A673 (cell line): Measurements from ENCODE around the gene RAB37. TPM values are rescaled to one million over a fixed set of nuclear protein-coding genes. Genes with fewer than 3 reads are reported as not detected.

Experiments
- BruUV-seq: library from RNA; stranded (reverse); fragments of 400-500 nt; replicated peaks from 2 replicates; lab custom pipeline; 2021; lab: Mats Ljungman, UMichigan
- CTCF ChIA-PET: fragments of 300-600 bp; sonication (Branson Sonifier 250); formaldehyde crosslinking; loops from one replicate; lab custom pipeline; 2022; ENCODE audit warnings: antibody characterized with exemption; lab: Charles Lee
- POLR2A ChIA-PET: fragments of 300-600 bp; sonication (Branson Sonifier 250); formaldehyde crosslinking; loops from one replicate; lab custom pipeline; 2022; ENCODE audit warnings: antibody characterized with exemption; ENCODE audit not compliant: low non-redundant PET; lab: Charles Lee
- DNase-seq: peaks from one replicate; pipeline ENCODE4 v3.0.0-alpha.2; 2015; ENCODE audit warnings: low spot score
- H3K27ac ChIP-seq: fragments of 200-600 bp; sonication (generic); 2 replicates; pipeline ENCODE4 v1.5.1; 2016; ENCODE audit warnings: mixed run types, low read depth, mild to moderate bottlenecking, mixed read lengths, antibody characterized with exemption, low read length; ENCODE audit not compliant: poor library complexity, severe bottlenecking
- H3K27me3 ChIP-seq: fragments of 200-600 bp; sonication (generic); replicated peaks from 2 replicates; pipeline ENCODE4 v1.6.1; 2017; ENCODE audit warnings: mixed run types, low read depth, mild to moderate bottlenecking, mixed read lengths, antibody characterized with exemption, low read length; ENCODE audit not compliant: insufficient read depth, poor library complexity
- H3K36me3 ChIP-seq: fragments of 200-600 bp; sonication (generic); 2 replicates; pipeline ENCODE4 v1.6.1; 2016; ENCODE audit warnings: mixed run types, mild to moderate bottlenecking, mixed read lengths, antibody characterized with exemption, low read length; ENCODE audit not compliant: insufficient read depth, poor library complexity, severe bottlenecking
- H3K4me1 ChIP-seq: fragments of 200-600 bp; sonication (generic); 2 replicates; pipeline ENCODE4 v1.6.1; 2017; ENCODE audit warnings: mixed run types, mild to moderate bottlenecking, mixed read lengths, antibody characterized with exemption, low read length; ENCODE audit not compliant: insufficient read depth, poor library complexity, severe bottlenecking
- H3K4me3 ChIP-seq: fragments of 200-600 bp; sonication (generic); 2 replicates; pipeline ENCODE4 v1.5.1; 2016; ENCODE audit warnings: low read depth, mixed run types, mild to moderate bottlenecking, mixed read lengths, low read length; ENCODE audit not compliant: poor library complexity, severe bottlenecking
- H3K9me3 ChIP-seq: fragments of 200-600 bp; sonication (generic); 2 replicates; pipeline ENCODE4 v1.6.1; 2016; ENCODE audit warnings: mixed run types, low read depth, mild to moderate bottlenecking, mixed read lengths, antibody characterized with exemption, low read length; ENCODE audit not compliant: poor library complexity, severe bottlenecking
- CTCF ChIP-seq: fragments of 300-800, 200-600 bp; sonication (generic); conservative IDR thresholded peaks from 2 replicates; pipeline ENCODE4 v1.5.1; 2017; ENCODE audit warnings: low read depth, mild to moderate bottlenecking, antibody characterized with exemption, low read length, moderate library complexity, mixed read lengths
- EZH2 ChIP-seq: fragments of 200-600 bp; sonication (generic); IDR thresholded peaks from 2 replicates; pipeline ENCODE4 v1.6.1; 2017; ENCODE audit warnings: borderline replicate concordance, low read depth, mild to moderate bottlenecking, mixed read lengths, antibody characterized with exemption, low read length; ENCODE audit not compliant: poor library complexity, severe bottlenecking
- intact Hi-C: fragments of 100-400 bp; cut with micrococcal nuclease; formaldehyde crosslinking; loops from one replicate; pipeline ENCODE4 v1.10.0; 2022; ENCODE audit not compliant: unreplicated experiment
- total RNA-seq: library from RNA; stranded (reverse); gene quantifications from 2 replicates; pipeline ENCODE4 v1.2.3, GENCODE V29; 2021

The RAB37 gene
- total RNA-seq, 1 experiment from 2014 or later, result not detected

DNA sequence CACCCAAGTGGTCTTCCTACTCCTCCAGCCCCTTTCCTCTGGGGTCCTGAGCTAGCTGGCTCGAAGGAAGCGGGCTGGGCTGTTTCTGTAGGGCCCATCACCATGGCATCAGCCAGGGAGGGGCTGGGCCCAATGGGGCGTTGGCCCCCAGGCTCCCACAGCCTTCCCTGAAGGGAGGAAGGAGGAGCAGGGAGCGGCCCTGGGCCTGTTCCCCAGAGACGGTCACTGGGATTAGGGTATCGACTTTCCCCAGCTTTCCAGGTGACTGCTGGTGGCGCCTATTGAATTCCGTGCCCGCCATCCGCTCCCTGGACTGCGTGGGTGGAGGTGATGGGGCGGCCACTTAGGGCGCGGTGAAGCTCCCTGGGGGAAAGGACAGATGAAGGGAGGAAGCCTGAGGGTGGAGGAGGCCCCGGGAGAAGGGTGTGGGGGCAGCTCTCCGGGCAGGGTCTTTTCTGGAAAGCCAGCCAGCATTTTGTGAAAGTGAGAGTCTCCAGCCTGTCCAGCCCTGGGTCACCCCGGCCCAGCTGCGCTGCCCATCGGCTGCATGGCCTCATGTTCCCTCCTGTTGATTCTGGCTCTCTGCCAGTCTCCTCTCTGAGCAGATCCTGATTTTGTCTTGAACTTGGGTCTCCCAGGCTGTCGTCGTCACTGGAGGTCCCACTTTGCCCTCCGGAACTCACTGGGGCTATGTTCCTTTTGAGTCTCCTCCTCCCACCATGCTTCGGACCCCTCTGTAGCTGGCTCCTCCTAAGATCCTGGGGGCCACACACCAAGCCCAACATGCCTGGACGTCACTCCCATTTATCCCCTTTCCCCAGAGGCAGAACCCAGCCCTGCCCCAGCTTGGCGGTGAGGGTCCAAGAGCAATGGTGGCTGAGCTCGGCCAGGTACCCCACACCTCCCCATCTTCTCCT lies 21.1 kb downstream of the RAB37 start:
- no peak for DNase-seq
- CTCF ChIA-PET, result no interaction called here
- POLR2A ChIA-PET, result no interaction called here
- TF ChIP-seq CTCF (no peak), EZH2 (no peak)
- no TSS peak for BruUV-seq
- no peaks in the 10 kb centered on the region for H3K27me3 ChIP-seq
- H3K27ac ChIP-seq, result peak overlapping the region; percentile 82
- no peaks in the 10 kb centered on the region for H3K36me3 ChIP-seq
- H3K4me3 ChIP-seq, result no peak overlapping the region
- intact Hi-C loops, result no loop called here
- H3K4me1 ChIP-seq, result peaks cover 47% of the 10 kb centered on the region
- H3K9me3 ChIP-seq, result no peaks in the 10 kb centered on the region

DNA sequence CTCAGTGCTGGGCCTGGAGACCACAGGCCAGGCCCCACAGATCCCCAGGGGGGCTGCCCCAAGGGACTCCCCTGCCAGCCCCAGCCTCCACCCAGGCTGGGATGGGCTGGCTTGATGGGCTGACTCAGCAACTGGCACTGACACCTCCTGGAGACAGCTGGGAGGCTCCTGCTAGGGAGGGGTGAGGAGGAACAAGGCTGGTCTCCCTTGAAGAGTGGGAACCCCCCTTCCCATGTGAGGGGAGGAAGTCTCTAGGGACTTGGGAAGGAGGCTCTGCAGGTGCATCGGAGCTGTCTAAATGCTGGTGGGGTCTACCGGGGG lies 21.8 kb downstream of the RAB37 start:
- POLR2A ChIA-PET, result no interaction called here
- Histone ChIP-seq H3K36me3 (no peaks in the 10 kb centered on the region), H3K9me3 (no peaks in the 10 kb centered on the region), H3K4me3 (no peak overlapping the region), H3K27me3 (no peaks in the 10 kb centered on the region), H3K4me1 (peaks cover 47% of the 10 kb centered on the region), H3K27ac (peak overlapping the region; percentile 82)
- DNase-seq, result peak; percentile 60
- intact Hi-C loops, result no loop called here
- TF ChIP-seq CTCF, result no peak
- no TSS peak for BruUV-seq
- CTCF ChIA-PET, result no interaction called here

GRCh38 chr17:74759243-74759801 lies 22.3 kb downstream of the RAB37 start:
- BruUV-seq, result no TSS peak
- Histone ChIP-seq H3K27me3 (no peaks in the 10 kb centered on the region), H3K4me3 (no peak overlapping the region), H3K27ac (peak overlapping the region; percentile 82), H3K36me3 (no peaks in the 10 kb centered on the region), H3K9me3 (no peaks in the 10 kb centered on the region), H3K4me1 (peaks cover 47% of the 10 kb centered on the region)
- TF ChIP-seq EZH2, result no peak
- no peak for TF ChIP-seq CTCF
- CTCF ChIA-PET, result no interaction called here
- intact Hi-C loops, result no loop called here
- DNase-seq, result no peak
- POLR2A ChIA-PET, result no interaction called here
